Stimulated activated CD8-positive, alpha-beta memory T cell treated with anti-CD3 and anti-CD28 coated beads, Interleukin-7, amount 100 ng/mL, for 48 hours (primary cell): ENCODE data around the gene TANC1.

Source experiments
- DNase-seq, 2 donors: peaks; one replicate each; pipeline ENCODE4 v3.0.0-alpha.2; 2020; ENCODE audit warnings: low read depth in 1 of 2; ENCODE audit errors: extremely low read depth in 1 of 2

The TANC1 gene

GRCh38 chr2:158993721-158994587 is 25.5 kb downstream of the TANC1 start:
- no peak for DNase-seq

GRCh38 chr2:158994920-158995676 is 26.7 kb downstream of the TANC1 start:
- DNase-seq = no peak

GRCh38 chr2:158995677-158996049 is 27.2 kb downstream of the TANC1 start:
- DNase-seq = no peak

GRCh38 chr2:158996378-158996993 is 28.0 kb downstream of the TANC1 start:
- no peak for DNase-seq

GRCh38 chr2:158997037-158997790 is 28.8 kb downstream of the TANC1 start:
- no peak for DNase-seq

GRCh38 chr2:158998551-158999248 is 30.3 kb downstream of the TANC1 start:
- DNase-seq = no peak

- DNase-seq = no peak
Measured at GRCh38 chr2:158999458-158999857, 31.0 kb downstream of the TANC1 start.

GRCh38 chr2:159000072-159000471 is 31.6 kb downstream of the TANC1 start:
- no peak for DNase-seq

GRCh38 chr2:159002462-159003111 is 34.1 kb downstream of the TANC1 start:
- DNase-seq = no peak

GRCh38 chr2:159003555-159003954 is 35.1 kb downstream of the TANC1 start:
- no peak for DNase-seq

GRCh38 chr2:159004849-159005248 is 36.4 kb downstream of the TANC1 start:
- DNase-seq = no peak

- no peak for DNase-seq
Measured at GRCh38 chr2:159009940-159010339, 41.5 kb downstream of the TANC1 start.

- peak in 1 of 2 donors; percentile 6 for DNase-seq
Measured at GRCh38 chr2:159010340-159010739, 41.9 kb downstream of the TANC1 start.

GRCh38 chr2:159010963-159011362 is 42.5 kb downstream of the TANC1 start:
- no peak for DNase-seq

GRCh38 chr2:159012142-159012541 is 43.7 kb downstream of the TANC1 start:
- DNase-seq = no peak

- no peak for DNase-seq
Measured at GRCh38 chr2:159013103-159013502, 44.7 kb downstream of the TANC1 start.

- DNase-seq = no peak
Measured at GRCh38 chr2:159015174-159015573, 46.7 kb downstream of the TANC1 start.

GRCh38 chr2:159015823-159016222 is 47.4 kb downstream of the TANC1 start:
- no peak for DNase-seq

- DNase-seq = no peak
Measured at GRCh38 chr2:159017837-159018236, 49.4 kb downstream of the TANC1 start.

- no peak for DNase-seq
Measured at GRCh38 chr2:159019021-159019420, 50.6 kb downstream of the TANC1 start.
